Measurements from ENCODE around the gene FES.
A peak's percentile ranks its signal among the peaks of the same experiment; 100 is the strongest.

GRCh38 chr15:90902040-90902839, 17.9 kb downstream of the FES start:
- TF ChIP-seq, protein P1, sequence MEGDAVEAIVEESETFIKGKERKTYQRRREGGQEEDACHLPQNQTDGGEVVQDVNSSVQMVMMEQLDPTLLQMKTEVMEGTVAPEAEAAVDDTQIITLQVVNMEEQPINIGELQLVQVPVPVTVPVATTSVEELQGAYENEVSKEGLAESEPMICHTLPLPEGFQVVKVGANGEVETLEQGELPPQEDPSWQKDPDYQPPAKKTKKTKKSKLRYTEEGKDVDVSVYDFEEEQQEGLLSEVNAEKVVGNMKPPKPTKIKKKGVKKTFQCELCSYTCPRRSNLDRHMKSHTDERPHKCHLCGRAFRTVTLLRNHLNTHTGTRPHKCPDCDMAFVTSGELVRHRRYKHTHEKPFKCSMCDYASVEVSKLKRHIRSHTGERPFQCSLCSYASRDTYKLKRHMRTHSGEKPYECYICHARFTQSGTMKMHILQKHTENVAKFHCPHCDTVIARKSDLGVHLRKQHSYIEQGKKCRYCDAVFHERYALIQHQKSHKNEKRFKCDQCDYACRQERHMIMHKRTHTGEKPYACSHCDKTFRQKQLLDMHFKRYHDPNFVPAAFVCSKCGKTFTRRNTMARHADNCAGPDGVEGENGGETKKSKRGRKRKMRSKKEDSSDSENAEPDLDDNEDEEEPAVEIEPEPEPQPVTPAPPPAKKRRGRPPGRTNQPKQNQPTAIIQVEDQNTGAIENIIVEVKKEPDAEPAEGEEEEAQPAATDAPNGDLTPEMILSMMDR (IDR thresholded peaks at IDR 0.05): peak; percentile 61 to 93 (median 84)
- TF ChIP-seq POLR2A (IDR thresholded peaks at IDR 0.05): peak; percentile 64 to 69

Data from Peyer's patch (tissue), 4 donors.